CD4-positive, alpha-beta T cell treated with Interleukin-10 for 1 hour (primary cell): Measurements from ENCODE around the gene NOXO1.
"Not testable (repeated sequence)": the region's sequence is repeated elsewhere in the genome, so short reads cannot be mapped to it uniquely, and the experiment has no call there.

Experiments used
- DNase-seq: peaks from one replicate; pipeline ENCODE4 v3.0.0-alpha.2; 2020

NOXO1 gene, protein sequence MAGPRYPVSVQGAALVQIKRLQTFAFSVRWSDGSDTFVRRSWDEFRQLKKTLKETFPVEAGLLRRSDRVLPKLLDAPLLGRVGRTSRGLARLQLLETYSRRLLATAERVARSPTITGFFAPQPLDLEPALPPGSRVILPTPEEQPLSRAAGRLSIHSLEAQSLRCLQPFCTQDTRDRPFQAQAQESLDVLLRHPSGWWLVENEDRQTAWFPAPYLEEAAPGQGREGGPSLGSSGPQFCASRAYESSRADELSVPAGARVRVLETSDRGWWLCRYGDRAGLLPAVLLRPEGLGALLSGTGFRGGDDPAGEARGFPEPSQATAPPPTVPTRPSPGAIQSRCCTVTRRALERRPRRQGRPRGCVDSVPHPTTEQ

DNA sequence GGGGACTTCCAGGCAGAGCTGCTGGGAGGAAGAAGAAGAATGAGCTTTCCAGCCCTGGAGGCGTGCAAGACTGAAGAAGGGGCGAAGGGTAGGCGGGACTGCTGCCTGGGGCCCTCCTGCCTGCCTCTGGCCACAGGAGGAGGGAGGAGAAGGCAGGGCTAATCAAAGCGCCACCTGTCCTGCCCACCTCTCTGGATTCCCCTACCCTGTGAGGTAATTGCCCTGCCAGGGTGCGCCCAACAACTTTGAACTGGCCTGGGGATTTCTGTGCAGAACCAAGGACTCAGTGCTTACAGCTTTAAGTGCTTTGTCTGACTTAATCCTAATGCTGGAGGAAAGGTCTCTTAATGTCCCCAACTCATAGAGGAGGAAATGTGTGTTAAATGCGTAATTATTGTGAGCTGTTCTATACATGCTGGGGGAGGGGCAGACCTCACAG is at the start of gene NOXO1:
Gene NOXO1 (minus strand): TSS at position 72 of the 439 bp plus-strand sequence. CDS start 290 bp downstream, outside the sequence.
- DNase-seq: no peak

DNA sequence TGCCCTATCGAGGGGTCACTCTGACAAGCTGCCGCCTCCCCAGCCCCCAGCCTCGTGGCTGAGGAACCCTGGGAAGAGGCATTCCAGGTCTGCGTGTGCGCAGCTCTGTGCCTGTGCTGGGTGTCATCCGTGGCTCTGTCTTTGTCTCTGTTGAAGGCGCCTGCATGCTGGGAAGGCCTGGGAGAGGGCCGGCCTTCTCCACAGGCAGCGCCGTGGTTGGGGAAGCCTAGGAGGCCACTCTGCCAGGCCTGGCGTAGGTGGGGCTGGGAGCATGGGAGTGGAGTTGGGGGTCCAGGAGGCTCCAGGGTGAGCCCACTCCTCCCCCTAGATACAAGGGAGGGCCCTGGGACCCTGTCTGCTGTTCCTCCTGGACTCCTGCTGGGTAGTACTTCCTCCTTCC is 48.8 kb upstream of the NOXO1 start:
- no peak for DNase-seq

DNA sequence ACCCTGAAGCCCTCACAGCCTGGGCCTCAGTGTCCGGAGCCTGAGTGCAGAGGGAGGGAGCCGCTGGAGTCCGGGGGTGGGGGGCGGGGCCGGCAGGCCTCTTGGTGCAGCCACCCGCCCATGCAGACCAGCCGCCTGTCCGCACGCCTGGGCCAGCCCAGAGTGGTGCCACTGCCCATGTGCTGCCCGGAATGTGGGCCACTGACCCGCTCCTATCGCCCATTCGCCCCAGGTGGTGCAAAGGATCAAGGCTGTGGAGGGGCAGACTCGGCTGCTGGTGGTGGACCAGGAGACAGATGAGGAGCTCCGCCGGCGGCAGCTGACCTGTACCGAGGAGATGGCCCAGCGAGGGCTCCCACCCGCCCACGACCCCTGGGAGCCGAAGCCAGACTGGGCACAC is 48.1 kb upstream of the NOXO1 start:
- DNase-seq: no peak

DNA sequence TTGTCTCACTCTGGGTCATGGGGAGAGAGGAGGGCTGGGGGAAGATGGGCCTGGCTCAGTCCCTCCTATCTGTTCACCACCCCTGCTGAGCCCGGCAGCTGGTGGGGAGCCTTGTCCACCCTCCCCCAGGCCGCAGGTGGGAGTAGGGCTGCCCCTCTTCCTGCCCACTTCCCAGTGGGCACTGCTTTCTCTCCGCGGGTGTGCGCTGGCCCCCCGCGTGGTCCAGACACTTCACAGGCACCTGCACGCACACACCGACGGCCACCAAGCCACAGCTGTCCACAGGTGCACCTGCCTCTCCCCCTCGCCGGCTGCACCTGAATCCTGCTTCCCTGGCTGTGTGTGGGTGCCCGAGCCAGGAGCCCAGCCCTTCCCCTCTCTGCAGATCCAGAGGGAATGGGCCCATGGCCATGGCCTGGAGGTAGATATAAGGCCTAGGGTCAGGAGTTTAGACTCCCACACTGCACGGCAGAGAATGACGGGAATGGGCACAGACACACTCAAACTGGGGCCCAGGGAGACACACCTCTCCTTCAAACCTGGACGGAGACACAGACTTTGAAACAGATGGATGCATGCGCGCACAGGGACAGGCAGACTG is 47.5 kb upstream of the NOXO1 start:
- DNase-seq: no peak

DNA sequence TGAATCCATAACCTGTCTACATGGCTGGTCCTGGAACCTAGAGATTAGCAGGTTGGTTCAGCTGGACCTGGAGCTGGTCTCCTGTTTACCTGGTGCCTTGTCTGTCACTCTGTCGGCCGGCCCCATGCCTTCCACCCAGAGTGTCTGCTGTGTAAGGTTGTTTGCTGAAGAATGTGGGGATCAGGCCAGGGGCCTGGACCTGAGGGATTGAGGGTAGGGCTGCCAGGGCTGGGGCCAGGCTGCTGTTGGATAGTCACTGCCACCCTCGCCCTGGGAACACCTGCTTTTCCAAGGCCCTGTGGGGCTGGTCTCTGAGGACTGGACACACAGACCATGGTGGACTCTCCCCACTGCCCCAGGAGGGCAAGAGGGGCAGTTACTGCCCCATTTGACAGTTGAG is 46.9 kb upstream of the NOXO1 start:
- DNase-seq: no peak

DNA sequence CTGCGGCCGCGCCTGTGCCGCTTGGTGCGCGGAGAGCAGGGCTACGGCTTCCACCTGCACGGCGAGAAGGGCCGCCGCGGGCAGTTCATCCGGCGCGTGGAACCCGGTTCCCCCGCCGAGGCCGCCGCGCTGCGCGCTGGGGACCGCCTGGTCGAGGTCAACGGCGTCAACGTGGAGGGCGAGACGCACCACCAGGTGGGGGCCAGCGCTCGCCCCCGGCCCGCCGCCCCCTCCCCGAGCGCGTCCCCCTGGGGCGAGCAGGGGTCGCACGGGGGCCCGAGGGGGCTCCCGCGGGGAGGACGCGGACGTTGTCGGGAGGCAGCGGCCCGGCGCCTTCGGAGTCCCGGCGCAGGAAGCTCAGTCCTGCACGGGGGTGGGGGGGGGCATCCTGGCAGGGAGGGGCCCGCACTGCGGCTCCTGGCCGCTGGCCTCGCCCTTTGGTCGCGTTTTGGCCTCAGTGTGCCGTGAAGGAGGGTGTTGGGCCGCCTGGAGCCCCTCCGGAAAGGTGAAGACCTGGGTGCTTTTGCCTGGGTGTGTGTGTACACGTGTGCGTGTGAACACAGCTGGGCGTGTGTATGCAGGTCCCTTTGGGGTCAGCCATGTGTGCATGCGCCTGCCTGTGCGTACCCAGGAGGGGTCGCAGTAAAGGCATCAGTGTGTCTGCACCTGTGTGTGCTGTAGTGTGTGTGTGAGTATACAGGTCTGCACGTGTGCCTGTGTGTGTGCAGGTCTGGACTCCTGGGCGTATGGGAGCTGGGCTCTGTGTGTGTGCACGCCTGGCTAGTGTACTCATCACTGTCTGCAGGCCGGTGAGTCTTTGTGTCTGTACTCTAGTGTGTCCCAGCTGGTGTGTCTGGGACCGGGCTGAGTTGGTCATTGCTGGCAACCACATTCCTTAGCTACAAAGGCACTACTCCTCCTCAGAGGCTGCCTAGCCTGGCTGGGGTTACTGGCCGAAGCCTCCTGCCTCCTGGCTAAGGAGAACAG is 46.0 kb upstream of the NOXO1 start:
- peak; percentile 26 for DNase-seq

DNA sequence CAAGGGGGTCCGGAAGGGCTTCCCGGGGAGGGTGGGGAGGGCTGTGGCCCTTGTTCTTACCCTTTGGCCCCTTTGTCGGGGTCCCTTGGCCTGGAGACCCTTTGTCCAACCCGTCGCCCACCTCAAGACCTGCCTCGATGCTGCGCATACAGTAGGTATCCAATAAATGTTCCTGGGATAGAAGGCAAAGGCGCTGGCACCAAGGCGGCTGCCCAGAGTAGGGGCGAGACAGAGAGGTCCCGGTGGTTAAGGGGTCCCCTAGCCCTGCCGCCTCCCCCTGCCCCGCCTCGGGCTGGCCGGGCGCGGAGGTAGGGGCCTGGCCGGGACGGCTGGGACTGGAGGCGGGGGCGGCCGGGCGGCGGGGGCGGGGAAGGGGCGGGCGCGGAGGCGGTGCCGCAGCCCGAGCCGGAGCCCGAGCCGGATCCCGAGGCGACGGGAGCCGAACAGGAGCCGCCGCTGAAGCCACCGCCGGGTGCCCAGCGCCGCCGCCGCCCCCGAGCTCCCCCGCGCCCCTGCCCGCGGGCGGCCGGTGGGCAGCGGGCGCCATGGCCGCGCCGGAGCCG is 45.3 kb upstream of the NOXO1 start, which contains the start of gene NHERF2:
Gene NHERF2 (plus strand): TSS at position 442 of the 563 bp plus-strand sequence. CDS start 104 bp downstream, at position 546.
- DNase-seq: peak; percentile 27

DNA sequence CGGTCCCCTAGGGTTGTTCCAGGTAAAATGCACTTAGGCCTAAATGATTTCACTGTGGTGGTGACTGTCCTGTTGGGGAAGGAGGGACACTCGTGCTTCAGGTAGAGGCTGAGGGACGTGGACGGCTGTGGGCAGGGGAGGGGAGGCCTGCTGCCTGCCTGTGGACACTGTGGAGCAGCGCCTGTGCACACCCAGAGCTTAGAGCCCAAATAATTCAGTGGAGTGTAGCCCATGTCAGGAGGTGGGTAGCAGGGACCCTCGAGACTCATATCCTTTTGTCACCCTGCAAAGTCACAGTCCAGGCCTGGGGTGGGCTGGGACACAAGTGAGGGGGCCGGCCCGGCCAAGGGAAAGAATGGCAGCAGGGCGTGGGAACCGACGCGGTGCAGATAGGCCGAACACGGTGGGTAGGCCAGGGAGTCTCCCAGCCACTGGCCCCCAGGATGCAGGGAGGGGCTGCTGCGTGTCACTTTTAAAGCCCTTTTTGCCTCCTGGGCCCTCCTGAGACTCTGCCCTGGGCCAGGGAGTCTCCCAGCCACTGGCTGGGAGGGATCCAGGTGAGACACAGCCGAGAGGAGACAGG is 44.7 kb upstream of the NOXO1 start:
- no peak for DNase-seq

DNA sequence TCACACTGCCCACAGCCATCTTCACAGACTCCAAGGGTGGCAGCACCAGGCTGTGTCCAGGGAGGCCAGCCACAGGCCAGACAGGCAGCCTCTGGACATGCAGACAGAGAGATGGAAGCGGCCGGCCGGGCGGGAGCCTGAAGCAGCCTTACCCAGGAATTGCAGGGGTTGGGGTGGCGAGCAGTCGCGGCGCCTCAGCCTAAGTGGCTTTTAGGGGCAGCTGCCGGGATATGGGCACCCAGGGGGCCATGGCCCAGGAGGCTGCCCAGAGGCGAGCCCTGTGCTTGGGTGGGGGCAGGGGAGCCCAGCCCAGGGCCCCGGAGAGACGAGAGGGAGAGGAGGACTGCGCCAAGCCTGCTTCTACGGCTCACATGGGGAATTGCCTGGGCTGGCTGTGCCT is 44.0 kb upstream of the NOXO1 start:
- no peak for DNase-seq

DNA sequence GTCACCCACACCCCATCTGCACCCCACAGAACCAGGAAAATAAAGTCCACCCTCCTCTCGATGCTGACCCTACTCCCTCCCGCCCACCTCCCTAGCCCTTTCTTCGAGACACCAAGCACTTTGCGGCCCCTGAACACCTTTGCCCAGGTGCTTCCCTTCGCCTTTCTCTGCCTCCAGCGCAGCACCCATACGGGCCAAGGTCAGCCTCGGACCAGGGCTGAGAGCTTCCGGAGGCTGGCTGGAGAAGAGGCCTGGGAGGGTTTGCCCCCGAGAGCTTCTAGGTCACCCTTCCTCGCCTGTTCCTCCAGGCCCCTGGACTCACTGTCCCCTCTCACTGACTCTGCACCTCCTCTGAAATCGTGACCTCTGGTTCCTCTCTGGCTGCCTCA is 42.8 kb upstream of the NOXO1 start:
- no peak for DNase-seq

DNA sequence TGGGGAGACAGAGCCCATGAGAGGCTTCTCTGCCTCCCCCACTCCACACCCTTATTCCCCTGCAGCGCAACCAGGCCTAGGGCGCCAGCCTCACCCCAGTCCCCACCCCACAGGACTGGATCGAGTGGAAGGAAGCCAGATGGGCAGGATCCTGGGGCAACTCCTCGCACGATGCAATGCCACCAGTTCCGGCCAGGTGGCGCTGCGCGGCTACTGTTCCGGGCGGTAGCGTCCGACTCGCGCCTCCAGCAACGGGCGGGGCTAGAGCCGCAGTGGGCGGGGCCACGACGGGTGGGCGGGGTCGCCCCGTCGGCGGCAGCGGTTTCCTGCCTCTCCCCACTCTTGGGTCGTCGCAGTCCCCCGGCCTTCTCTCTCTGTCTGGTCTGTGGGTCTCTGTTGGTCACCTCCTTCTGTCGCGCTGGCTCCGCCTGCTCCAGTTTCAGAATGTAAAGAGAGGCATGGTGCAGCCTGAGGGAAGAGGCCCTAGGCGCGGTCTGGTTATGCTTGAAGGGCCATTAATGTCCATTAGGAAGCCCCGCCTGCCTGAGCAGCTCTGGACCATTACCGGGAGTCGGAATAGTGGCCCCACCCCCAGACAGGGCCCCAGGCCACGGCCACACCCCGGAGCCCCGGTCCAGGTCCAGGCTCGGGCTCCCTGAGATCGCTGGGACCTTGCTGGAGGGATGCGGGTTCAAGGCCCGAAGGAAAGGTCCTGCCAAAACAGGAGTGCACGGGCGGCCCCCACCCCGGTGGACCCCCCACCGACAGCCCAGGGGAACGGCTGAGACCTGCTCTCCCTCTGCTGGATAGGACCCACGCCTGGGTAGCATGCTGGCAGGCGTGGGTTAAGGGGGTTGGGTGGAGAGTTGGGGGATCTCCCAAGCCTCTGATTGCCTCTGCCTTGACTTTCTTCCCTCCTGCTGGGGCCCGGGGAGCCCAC is 42.1 kb upstream of the NOXO1 start:
- peak; percentile 96 for DNase-seq

DNA sequence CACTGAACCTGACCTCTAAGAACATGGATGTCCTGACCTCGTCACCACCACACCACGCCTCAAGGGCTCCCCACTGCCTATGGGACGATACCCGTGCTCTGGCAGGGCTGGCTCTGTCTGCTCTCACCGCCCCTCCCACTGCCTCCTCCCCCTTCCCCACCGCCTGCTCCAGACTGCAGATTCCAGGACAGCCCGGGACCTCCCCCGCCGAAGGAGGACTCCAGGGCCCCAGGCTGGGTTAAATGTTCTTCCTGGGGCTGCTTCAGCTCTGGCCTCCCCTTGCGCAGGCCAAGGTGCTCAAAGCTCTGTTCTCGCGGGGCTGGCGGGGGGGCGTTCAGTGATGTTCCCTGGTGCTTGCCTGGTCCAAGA is 41.4 kb upstream of the NOXO1 start:
- DNase-seq: no peak

DNA sequence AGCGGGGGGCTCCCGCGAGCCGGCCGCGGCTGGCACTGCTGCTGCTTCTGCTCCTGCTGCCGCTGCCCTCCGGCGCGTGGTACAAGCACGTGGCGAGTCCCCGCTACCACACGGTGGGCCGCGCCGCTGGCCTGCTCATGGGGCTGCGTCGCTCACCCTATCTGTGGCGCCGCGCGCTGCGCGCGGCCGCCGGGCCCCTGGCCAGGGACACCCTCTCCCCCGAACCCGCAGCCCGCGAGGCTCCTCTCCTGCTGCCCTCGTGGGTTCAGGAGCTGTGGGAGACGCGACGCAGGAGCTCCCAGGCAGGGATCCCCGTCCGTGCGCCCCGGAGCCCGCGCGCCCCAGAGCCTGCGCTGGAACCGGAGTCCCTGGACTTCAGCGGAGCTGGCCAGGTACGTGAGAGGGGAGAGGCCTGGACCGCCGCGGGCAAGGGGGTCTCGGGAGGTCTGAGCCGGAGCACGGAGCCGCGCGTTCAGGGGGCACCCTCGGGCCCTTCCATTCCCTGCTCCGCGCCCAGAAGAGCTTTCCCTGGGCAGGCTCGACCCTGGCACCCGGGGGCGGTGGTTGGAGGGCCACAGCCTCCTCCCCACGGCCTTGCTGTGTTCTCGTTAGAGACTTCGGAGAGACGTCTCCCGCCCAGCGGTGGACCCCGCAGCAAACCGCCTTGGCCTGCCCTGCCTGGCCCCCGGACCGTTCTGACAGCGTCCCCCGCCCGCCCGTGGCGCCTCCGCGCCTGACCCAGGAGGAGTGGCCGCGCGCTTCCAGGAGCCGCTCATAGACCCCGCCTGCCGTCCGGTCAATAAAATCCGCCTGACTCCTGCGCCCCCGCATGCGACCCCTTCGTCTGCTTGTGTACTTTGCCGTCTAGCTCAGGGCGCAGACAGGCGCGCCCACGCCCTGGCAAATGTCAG is 38.9 kb upstream of the NOXO1 start:
- DNase-seq: no peak

DNA sequence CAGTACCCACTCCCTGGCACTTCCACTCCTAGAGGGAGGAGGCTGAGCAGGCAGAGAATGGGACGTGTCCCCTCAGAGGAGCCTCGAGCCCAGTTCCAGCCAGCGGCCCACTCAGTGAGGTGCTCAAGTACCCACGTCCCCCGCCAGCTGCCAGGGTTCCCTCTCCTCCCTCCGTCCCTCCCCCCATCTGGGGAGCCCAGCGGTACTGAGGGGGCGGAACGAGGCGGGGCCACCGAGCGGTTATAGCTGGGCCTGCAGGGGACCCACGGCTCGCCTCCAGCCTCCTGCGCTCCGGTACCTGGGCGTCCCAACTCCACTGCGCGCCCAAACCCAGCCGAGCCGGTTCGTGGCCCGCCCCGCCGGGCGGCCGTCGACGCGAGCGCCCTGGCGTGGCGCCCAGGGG is 38.2 kb upstream of the NOXO1 start, which contains the start of gene NPW:
Gene NPW (plus strand): TSS at position 268 of the 403 bp plus-strand sequence.
- no peak for DNase-seq

DNA sequence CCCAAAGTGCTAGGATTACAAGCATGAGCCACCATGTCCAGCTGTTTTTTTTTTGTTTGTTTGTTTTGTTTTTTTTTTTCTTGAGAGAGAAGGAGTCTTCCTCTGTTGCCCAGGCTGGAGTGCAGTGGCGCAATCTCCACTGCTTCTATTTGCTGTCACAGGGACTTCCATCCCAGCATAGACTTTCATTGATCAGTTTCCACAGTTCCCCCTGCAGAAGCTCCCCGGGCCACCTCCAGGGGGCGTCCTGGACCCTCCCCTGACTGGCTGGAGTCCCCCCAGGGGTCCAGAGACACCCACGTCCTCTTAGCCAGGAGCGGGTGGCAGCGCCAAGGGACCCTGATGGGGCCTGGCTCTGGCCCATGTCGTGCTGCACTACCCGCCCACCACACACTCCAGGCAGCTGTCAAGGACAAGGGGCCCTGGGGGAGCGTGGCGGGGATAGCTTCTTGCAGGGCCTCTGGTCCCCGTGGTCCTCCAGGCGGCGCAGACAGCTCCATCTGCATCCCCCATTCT is 35.2 kb upstream of the NOXO1 start:
- no peak for DNase-seq

DNA sequence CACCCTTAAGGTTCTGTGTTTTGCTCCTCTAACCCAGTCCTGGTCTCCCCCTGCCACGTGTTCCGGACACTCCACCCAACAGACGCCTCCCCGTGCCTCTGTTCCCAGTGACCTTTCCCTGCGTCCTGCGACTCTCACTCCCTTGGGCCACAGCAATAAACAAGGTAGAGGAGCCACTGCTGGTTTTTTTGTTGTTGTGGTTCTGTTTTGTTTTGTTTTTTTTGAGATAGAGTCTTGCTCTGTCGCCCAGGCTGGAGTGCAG is 34.6 kb upstream of the NOXO1 start:
- no peak for DNase-seq

DNA sequence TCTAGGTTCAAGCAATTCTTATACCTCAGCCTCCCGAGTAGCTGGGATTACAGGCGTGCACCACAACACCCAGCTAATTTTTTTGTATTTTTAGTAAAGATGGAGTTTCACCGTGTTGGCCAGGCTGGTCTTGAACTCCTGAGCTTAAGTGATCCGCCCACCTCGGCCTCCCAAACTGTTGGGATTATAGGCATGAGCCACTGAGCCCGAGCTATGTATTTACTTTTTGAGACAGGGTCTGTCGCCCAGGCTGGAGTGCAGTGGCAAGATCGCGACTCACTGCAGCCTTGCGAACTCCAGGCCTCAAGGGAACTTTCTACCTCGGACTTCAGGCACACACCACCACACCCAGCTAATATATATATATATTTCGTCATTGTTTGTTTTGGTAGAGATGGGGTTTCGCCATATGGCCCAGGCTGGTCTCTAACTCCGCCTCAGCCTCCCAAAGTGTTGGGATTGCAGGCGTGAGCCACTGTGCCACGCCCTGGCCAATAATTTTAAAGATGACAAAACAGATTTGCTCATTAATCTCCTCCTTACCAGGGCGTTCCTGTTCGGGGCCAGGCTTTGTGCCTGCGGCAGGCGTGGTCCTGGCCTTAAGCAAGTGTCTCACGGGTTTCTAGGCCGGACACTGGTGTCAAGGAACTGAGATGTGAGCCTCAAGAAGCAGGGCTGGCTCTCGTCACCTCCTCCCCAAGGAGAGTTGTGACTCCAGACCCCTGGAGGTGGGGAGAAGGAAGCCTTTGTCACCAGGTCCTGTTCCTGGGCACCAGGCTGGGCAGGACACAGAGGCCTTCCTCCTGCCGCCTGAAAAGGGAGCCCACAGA is 34.1 kb upstream of the NOXO1 start:
- no peak for DNase-seq

DNA sequence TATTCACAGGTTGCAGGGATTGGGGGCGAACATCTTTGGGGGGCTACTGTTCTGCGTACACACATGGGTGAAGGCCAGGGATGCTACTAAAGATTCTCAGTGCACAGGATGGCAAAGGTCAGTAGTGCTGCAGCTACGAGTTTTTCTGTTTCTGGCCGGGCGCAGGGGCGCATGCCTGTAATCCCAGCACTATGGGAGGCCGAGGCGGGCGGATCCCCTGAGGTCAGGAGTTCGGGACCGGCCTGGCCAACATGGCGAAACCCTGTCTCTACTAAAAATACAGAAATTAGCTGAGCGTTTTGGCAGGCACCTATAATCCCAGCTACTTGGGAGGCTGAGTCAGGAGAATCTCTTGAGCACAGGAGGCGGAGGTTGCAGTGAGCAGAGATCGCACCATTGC is 32.3 kb upstream of the NOXO1 start:
- no peak for DNase-seq

DNA sequence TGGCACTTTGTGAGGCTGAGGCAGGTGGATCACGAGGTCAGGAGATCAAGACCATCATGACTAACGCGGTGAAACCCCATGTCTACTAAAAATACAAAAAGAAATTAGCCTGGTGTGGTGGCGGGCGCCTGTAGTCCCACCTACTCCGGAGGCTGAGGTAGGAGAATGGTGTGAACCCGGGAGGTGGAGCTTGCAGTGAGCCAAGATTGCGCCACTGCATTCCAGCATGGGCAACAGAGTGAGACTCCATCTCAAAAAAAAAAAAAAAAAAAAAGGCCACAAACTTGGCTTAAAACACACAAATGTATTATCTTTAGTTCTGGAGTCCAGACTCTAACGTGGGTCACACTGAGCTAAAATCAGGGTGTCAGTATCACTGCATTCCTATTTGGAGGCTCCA is 30.5 kb upstream of the NOXO1 start:
- DNase-seq: not testable (repeated sequence)
